GM18858 (cell line): ENCODE data around the gene MSN.

Experiments
- ATAC-seq: cut with Tn5 transposase; IDR thresholded peaks from one replicate; pipeline ENCODE4 v1.9.1; 2021; ENCODE audit not compliant: unreplicated experiment

Gene MSN

DNA sequence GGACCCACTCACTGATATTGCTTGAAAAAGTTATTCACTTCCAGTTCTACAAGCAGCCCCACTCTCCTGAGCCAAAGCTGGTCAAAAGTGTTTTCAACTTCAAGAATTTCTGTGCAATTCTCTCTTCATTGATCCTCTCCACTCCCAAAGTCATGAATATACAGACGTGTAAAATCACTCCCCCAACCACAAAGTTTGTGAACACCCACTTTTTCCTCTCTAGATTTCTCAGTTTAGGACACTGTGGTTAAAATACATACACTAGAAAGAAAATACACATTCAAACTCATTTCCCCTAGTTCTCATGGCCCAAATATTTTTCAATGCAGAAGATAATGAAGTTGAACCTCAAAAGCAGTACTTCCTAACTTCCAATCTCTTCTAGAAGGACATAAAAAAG is 116.3 kb downstream of the MSN start:
- ATAC-seq: peak; percentile 80
